Measurements from ENCODE around the gene IFT80.

The IFT80 gene

DNA sequence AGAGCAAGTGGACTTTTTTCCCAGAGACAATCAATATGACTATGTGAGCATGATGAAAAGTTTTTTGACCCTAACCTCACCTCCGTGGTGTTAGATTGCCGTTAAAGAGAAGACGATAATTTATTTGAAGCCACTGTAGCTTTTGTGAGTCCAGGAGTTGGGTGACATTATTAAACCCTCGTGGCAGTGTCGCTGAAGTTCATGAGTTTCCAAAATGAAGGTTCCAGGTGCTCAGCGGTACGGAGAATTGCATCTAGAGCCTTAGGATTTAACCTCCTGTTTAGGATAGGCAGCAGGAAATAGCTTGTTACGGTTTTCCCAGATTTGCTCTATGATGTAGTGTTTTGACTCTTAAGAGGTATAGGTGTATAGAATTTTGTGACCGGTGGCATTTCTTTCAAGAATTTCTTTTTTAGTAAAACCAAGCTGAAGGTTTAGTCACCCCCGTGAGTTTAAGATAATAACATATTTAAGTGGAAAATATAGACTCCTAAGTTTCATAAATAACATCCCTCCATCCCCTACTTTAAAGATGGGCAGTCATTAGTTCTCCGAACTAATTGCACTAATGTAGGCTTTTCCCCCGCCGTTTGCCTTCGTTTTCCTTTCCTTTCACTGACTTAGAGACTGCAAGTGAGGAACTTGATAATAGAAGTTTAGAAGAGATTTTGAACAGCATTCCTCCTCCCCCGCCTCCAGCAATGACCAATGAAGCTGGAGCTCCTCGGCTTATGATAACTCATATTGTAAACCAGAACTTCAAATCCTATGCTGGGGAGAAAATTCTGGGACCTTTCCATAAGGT lies 2.5 kb upstream of the IFT80 start:
- DNase-seq (ENCODE audit: low read depth in 1 of 2, low spot score in 1 of 2) = no peak

- DNase-seq (ENCODE audit: low read depth in 1 of 2, low spot score in 1 of 2) = peak in 1 of 2 donors; percentile 9
Observed at GRCh38 chr3:160400702-160401150, 1.7 kb upstream of the IFT80 start.

DNA sequence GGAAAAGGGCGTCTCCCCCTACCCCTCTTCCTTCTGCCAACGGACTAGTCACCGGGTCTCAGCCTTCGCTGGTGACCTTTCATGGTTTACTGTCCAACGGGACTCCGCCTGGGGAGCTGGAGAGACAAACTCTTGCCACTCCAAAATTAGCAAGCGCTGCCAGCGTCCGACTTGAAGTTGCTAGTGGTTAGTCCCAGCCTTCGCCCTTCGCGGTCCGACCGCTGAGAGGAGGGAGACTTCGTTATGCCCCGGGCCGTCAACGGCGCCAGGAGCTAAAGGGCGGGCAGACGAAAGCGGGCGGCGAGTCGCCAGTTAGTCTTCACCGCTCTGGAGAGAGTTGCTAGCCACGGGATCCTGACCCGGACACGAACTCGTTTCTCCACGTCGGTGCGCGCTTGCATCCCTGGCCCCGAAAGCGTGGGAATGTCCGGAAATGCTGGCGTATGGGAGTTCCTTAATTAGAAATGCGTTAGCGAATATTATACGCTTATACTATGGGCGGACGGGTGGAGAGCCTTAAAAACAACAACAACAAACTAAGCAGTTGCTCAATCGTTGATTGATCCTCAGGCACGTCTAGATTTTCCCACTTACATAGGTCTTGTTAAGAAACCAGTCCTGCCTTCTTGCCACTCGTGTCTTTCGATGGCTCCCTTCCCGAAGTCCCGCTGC lies 1.1 kb upstream of the IFT80 start:
- peak in 1 of 2 donors; percentile 9 for DNase-seq (ENCODE audit: low read depth in 1 of 2, low spot score in 1 of 2)

- no peak for DNase-seq (ENCODE audit: low read depth in 1 of 2, low spot score in 1 of 2)
Observed at GRCh38 chr3:160398820-160399124, 253 bp downstream of the IFT80 start.

DNA sequence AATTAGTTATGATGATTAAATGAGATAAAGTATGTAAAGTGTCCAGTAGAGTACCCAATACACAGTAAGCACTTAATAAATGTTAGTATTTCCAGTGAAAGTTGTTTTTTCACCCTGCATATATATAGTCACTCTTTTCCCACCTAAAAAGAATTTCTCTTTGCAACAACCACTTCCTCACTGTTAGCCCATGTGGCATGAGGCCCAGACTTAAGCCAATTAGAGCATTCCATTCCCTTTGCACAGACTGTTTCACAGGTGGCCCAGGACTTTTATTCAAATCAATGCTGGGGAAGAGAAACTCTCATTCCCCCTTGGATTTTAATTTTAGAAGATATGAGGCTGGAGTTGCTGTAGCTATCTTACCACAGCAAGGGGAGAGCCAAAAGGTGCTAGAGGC lies 3.7 kb downstream of the IFT80 start:
- DNase-seq (ENCODE audit: low read depth in 1 of 2, low spot score in 1 of 2) = no peak

DNA sequence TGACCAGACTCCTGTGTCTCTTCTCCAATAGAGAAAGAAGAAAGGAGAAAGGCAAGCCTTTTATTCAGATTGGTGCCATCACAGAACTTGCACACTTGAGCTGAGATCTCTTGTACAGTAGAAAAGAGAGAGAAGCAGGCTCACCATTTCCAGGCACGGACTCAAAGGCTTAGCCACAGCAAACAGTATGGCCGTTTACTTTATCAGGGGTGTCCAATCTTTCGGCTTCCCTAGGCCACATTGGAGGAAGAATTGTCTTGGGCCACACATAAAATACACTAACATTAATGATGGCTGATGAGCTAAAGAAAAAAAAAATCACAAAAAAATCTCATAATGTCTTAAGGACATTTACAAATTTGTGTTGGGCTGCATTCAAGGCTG lies 5.0 kb downstream of the IFT80 start:
- no peak for DNase-seq (ENCODE audit: low read depth in 1 of 2, low spot score in 1 of 2)

GRCh38 chr3:160393346-160394008 lies 5.5 kb downstream of the IFT80 start:
- DNase-seq (ENCODE audit: low read depth in 1 of 2, low spot score in 1 of 2) = no peak

DNA sequence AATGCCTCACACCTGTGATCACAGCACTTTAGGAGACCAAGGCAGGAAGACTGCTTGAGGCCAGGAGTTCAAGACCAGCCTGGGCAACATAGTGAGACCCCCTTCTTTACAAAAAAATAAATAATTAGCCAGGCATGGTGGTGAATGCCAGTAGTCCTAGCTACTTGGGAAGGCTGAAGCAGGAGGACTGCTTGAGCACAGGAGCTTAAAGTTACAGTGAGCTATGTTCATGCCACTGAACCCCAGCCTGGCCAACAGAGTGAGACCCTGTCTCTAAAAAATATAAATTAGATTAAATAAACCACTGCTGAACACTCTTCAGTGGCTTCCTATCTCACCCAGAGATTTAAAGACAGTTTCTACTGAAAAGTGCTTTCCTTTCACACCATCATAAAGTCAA lies 6.2 kb downstream of the IFT80 start:
- DNase-seq (ENCODE audit: low read depth in 1 of 2, low spot score in 1 of 2) = no peak

DNA sequence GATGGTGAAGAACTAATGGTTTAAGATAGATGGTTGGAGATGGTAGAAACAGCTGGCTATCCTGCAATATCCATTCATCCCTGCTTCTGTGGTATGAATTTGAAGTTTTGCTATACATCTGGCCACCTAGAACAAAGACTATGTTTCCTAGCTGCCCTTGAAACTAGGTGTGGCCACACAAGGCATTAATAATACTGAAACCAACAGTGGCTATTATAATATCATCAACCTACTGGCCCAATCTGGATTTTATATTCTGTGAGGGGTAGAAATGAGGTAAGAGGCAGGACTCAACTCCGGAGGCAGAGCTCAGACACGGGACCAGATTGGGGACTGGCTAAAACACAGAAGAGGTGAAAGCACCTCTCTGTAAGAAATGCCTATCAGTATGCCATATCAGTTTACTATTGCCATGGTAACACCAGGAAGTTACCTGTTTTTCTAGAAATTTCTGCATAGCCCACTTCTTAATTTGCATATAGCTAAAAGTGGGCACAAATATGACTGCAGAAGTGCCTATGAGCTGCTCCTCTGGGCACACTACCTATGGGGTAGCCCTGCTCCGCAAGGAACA lies 8.4 kb downstream of the IFT80 start:
- no peak for DNase-seq (ENCODE audit: low read depth in 1 of 2, low spot score in 1 of 2)

DNA sequence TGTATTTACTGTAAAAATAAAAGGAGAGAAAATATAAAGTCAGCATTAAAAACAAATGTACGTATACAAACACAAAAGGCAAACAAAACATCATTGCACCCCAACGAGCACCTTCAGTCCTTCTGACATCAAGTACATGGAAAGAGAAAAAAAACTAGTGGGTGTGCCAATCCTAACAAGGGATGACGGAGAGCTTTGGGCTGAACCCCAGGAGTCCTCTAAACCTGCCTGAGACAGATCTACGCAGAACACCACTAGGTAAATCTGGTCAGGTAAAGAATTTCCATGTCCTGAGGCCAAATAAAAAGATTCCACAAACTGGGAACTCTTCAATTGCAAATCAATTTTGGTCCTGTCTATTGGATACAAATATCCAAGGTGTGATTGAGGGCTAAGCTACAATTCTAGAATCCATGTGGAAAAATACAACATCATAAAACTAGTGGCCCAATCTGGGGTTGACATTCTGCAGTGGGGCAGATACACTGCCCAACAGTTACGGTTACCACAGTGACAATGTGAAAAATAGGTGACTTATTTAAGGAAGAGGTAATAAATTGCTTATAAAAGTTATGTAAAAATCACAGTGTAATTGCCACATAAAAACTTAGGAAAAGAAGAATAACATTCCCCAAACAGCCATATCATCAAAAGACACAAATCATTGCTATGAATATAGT lies 14.2 kb downstream of the IFT80 start:
- no peak for DNase-seq (ENCODE audit: low read depth in 1 of 2, low spot score in 1 of 2)

GRCh38 chr3:160381470-160381869 lies 17.6 kb downstream of the IFT80 start:
- DNase-seq (ENCODE audit: low read depth in 1 of 2, low spot score in 1 of 2) = no peak

- DNase-seq (ENCODE audit: low read depth in 1 of 2, low spot score in 1 of 2) = no peak
Observed at GRCh38 chr3:160379628-160380214, 19.3 kb downstream of the IFT80 start.

- no peak for DNase-seq (ENCODE audit: low read depth in 1 of 2, low spot score in 1 of 2)
Observed at GRCh38 chr3:160378331-160379109, 20.5 kb downstream of the IFT80 start.

DNA sequence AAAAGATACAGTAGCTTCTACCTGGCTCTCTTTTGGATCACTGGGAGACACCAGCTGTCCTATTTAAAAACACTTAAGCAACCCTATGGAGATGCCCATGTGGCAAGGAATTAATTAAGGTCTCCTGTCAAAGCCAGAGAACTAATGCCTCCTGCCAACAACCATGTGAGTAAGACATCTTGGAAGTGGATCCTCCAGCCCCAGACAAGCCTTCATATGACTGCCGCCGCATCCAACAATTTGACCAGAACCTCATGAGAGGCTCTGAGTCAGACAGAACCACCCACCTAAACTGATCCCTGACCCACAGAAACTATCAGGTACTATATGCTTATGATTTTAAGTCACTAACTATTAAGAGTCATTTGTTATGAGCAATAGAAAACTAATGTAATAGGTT lies 22.3 kb downstream of the IFT80 start:
- DNase-seq (ENCODE audit: low read depth in 1 of 2, low spot score in 1 of 2) = no peak

- DNase-seq (ENCODE audit: low read depth in 1 of 2, low spot score in 1 of 2) = no peak
Observed at GRCh38 chr3:160374925-160375324, 24.1 kb downstream of the IFT80 start.

DNA sequence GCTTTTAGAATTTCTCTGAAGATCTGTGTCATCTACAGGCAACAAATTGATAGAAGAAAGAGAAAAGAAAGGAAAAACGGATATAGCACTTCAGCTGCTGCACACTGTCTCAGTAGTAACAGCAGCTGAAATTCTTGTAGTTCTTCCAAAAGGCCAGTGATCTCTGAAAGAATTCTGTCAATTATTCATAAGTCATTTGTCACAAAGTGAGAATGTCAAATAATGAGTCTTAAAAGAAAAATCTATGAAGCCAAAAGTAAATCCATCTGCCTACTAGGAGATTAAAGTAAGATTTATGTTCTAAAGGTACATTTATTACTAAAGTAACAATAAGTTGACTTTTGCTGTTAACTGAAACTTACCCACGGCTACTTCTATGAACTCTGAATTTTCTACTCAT lies 24.6 kb downstream of the IFT80 start:
- no peak for DNase-seq (ENCODE audit: low read depth in 1 of 2, low spot score in 1 of 2)

DNA sequence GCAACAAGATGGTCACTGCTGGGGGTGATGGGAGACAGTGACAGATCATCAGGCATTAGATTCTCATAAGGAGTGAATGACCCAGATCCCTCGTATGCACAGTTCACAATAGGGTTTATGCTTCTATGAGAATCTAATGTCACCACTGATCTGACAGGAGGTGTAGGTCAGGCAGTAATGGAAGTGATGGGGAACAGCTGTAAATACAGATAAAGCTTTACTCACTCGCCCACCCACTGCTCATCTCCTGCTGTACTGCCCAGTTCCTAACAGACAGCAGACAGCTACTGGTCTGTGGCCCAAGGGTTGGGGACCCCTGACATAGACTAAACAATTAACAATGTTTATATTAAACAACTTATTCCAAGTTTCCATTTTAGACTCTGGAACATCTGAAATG lies 25.4 kb downstream of the IFT80 start:
- no peak for DNase-seq (ENCODE audit: low read depth in 1 of 2, low spot score in 1 of 2)

DNA sequence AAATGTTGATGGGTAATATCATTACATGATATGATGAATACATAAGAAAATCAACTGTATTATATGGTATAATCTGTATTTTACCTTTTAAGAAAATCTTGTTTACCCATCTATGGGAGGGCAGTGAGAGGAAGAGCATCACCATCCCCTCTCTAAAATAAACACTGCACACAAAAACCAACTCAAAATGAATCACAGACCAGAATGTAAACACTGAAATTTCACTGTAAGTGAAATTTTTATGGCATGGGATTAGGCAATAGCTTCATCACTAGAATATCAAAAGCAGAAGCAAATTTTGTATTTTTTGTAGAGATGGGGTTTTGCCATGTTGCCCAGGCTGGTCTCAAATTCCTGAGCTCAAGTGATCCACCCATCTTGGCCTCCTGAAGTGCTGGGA lies 26.2 kb downstream of the IFT80 start:
- DNase-seq (ENCODE audit: low read depth in 1 of 2, low spot score in 1 of 2) = no peak

DNA sequence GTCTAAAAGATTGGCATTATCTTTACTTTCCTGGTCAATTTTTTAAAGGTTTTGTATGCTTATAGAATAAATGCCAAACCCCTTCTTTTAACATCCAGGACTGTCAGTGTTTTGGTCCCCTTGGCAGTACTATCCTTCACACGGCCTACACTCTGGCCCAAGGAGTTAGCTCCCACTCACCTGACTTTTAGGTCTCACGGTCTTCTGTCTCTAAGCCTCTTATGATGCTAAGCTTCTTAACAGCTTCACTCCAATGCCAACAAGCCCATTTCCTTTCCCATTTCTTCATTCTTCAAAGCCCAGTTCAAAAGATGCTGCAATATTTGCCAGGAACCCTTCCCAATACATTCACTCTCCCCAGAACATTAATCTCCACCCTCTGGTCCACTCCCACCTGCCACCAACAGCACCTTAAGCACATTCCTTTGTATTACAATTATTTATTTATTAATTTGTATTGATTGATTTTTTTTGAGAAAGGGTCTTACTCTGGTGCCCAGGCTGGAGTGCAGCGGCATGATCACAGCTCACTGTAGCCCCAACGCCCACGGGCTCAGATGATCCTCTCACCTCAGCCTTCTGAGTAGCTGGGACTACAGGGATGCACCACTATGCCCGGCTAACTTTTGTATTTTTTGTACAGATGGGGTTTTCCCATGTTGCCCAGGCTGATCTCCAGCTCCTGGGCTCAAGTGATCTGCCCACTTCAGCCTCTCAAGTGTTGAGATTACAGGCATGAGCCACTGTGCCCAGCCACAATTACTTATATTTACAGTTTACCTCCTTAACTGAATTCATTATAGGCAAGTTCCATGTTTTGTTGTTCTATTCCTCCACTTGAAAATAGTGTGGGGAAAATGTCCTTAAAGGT lies 27.8 kb downstream of the IFT80 start:
- no peak for DNase-seq (ENCODE audit: low read depth in 1 of 2, low spot score in 1 of 2)
